BLaER1 treated with 17β-estradiol and CSF1 and Interleukin-3, amounts not matched to agents 10 nM and 100 nM (cell line): ENCODE measurements around the gene SLC35F1.

ENCODE experiments used
- H3K27ac ChIP-seq, 11 experiments: shearing (Covaris generic); formaldehyde crosslinking; 2 replicates each; pipeline ENCODE4 v1.8.1; 2022
- H3K27me3 ChIP-seq, 11 experiments: shearing (Covaris generic); formaldehyde crosslinking; 2 replicates each; pipeline ENCODE4 v1.8.1; 2022
- H3K36me3 ChIP-seq, 11 experiments: shearing (Covaris generic); formaldehyde crosslinking; 2 replicates each; pipeline ENCODE4 v1.8.1; 2022
- H3K4me1 ChIP-seq, 10 experiments: shearing (Covaris generic); formaldehyde crosslinking; 2 replicates each; pipeline ENCODE4 v1.8.1; 2022
- H3K4me2 ChIP-seq, 11 experiments: shearing (Covaris generic); formaldehyde crosslinking; 2 replicates each; pipeline ENCODE4 v1.8.1; 2022
- H3K4me3 ChIP-seq, 10 experiments: shearing (Covaris generic); formaldehyde crosslinking; 2 replicates each; pipeline ENCODE4 v1.8.1; 2022
- H3K9ac ChIP-seq, 11 experiments: shearing (Covaris generic); formaldehyde crosslinking; 2 replicates each; pipeline ENCODE4 v1.8.1; 2022
- H3K9me3 ChIP-seq, 11 experiments: shearing (Covaris generic); formaldehyde crosslinking; replicated peaks in 1 of 11; 2 replicates each; pipeline ENCODE4 v1.8.1; 2022
- H4K20me1 ChIP-seq, 11 experiments: shearing (Covaris generic); formaldehyde crosslinking; 2 replicates each; pipeline ENCODE4 v1.8.1; 2022
- Cebpa-rat ChIP-seq, 11 experiments: shearing (Covaris generic); IDR thresholded peaks; 2 replicates each; pipeline ENCODE4 v1.8.1; 2022

SLC35F1 gene

DNA sequence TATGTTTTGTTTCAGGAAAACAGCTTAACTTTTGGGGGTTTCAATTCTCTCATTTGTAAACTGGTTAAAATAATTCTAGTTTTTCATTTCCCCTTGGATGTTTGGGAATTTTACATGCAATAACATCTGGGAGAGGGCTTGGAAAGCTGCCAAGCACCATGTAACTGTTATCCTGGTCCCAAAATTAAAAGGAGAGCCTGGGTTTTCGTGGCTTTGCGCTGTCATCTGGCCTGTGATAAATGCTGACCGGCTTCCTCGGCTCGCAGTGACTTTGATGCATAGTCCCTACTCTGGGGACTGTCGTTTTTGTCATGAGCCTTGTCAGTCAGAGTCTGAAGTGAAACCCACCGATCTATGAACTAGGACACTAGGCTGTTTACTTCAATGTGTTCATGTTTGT is 12.2 kb downstream of the SLC35F1 start:
- H3K4me3 ChIP-seq, result no peak overlapping the region
- H3K36me3 ChIP-seq, result no peaks in the 10 kb centered on the region
- H3K4me2 ChIP-seq, result no peak overlapping the region
- H3K9me3 ChIP-seq, result 0 out of 22 replicates have a peak, but pooled peaks cover 0 to 5% (median 0%) of the 10 kb centered on the region in 11 experiments
- no peaks in the 10 kb centered on the region for H3K4me1 ChIP-seq
- H3K27me3 ChIP-seq, result no peaks in the 10 kb centered on the region
- TF ChIP-seq Cebpa-rat (IDR thresholded peaks at IDR 0.05), result no peak
- no peaks in the 10 kb centered on the region for H4K20me1 ChIP-seq
- no peak overlapping the region for H3K9ac ChIP-seq
- no peak overlapping the region for H3K27ac ChIP-seq

DNA sequence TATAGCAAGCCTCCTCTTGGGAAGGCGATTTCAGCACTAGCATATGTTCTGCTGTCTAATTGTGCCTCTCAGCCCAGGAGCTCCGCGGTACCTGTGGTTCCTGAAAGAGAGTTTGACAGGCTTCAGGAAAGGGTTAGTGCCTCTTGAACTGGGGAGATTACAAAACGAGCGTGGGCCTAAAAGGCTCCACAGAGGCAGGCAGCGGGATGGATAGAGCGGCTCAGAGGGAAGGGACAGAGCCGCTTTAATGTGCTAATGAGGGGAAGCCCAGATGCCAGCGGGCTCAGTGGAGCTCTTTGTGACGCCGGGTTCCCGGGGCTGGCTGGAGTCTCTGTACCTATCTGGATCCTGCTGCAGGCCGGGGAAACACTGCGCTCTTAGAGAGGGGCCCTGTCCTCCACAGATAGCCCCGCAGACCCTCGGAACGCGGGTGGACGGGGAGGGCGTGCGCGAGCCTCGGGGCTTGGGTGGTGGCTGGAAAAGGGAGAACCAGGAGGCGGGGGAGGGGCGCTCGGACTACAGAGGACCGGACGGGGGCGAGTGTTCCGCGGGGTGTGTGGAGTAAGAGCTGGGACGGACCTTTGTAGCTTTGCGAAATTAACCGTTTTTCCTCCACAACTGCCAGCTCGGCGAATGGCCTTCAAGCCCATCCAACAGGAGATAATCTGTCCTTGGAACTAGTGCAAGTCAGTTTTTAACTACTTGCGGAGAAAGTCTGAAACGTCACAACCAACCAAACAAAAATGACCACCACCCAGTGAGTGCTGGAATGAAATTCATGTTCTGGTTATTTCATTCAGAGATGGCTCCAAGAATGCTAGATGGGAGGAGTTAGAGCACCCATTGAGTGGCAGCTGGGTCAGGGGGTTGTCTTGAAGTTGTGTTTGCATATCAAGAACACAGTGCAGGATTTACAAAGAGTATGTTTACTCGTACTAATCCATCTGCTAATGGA is 13.0 kb downstream of the SLC35F1 start:
- Histone ChIP-seq H3K4me2 (no peak overlapping the region), H3K9me3 (0 out of 22 replicates have a peak, but pooled peaks cover 0 to 5% (median 0%) of the 10 kb centered on the region in 11 experiments), H3K4me3 (no peak overlapping the region), H4K20me1 (no peaks in the 10 kb centered on the region), H3K36me3 (no peaks in the 10 kb centered on the region), H3K4me1 (no peaks in the 10 kb centered on the region), H3K27ac (no peak overlapping the region), H3K9ac (no peak overlapping the region), H3K27me3 (no peaks in the 10 kb centered on the region)
- TF ChIP-seq Cebpa-rat (IDR thresholded peaks at IDR 0.05), result no peak

- TF ChIP-seq Cebpa-rat (IDR thresholded peaks at IDR 0.05), result no peak
- Histone ChIP-seq H4K20me1 (no peaks in the 10 kb centered on the region), H3K9me3 (peaks cover 25 to 42% (median 33%) of the 10 kb centered on the region in 11 experiments), H3K9ac (no peak overlapping the region), H3K4me1 (no peaks in the 10 kb centered on the region), H3K27me3 (no peaks in the 10 kb centered on the region), H3K27ac (no peak overlapping the region), H3K36me3 (peaks cover 0 to 4% (median 0%) of the 10 kb centered on the region in 11 experiments; a peak in 1 of 22 replicates), H3K4me3 (no peak overlapping the region), H3K4me2 (no peak overlapping the region)
Measured at GRCh38 chr6:117924690-117925089, 17.6 kb downstream of the SLC35F1 start.

- peaks cover 0 to 4% (median 0%) of the 10 kb centered on the region in 11 experiments; a peak in 1 of 22 replicates for H3K36me3 ChIP-seq
Measured at GRCh38 chr6:117927866-117928265, 20.8 kb downstream of the SLC35F1 start.

GRCh38 chr6:117928833-117929232 is 21.8 kb downstream of the SLC35F1 start:
- no peak for TF ChIP-seq Cebpa-rat (IDR thresholded peaks at IDR 0.05)
- H3K4me3 ChIP-seq, result no peak overlapping the region
- H3K27me3 ChIP-seq, result no peaks in the 10 kb centered on the region
- no peaks in the 10 kb centered on the region for H3K4me1 ChIP-seq
- no peak overlapping the region for H3K9ac ChIP-seq
- H3K4me2 ChIP-seq, result no peak overlapping the region
- H3K9me3 ChIP-seq, result peaks cover 35 to 54% (median 40%) of the 10 kb centered on the region in 11 experiments
- H3K27ac ChIP-seq, result no peak overlapping the region
- H3K36me3 ChIP-seq, result peaks cover 0 to 4% (median 0%) of the 10 kb centered on the region in 11 experiments; a peak in 1 of 22 replicates
- no peaks in the 10 kb centered on the region for H4K20me1 ChIP-seq

More at GRCh38 chr6:117927866-117928265, 20.8 kb downstream of the SLC35F1 start:
- H3K27me3 ChIP-seq, result no peaks in the 10 kb centered on the region
- H3K9ac ChIP-seq, result no peak overlapping the region
- TF ChIP-seq Cebpa-rat (IDR thresholded peaks at IDR 0.05), result no peak
- H3K4me3 ChIP-seq, result no peak overlapping the region; a peak in 1 of 20 replicates
- H3K9me3 ChIP-seq, result peaks cover 35 to 54% (median 40%) of the 10 kb centered on the region in 11 experiments
- no peak overlapping the region for H3K27ac ChIP-seq
- H4K20me1 ChIP-seq, result no peaks in the 10 kb centered on the region
- no peak overlapping the region for H3K4me2 ChIP-seq
- no peaks in the 10 kb centered on the region for H3K4me1 ChIP-seq

DNA sequence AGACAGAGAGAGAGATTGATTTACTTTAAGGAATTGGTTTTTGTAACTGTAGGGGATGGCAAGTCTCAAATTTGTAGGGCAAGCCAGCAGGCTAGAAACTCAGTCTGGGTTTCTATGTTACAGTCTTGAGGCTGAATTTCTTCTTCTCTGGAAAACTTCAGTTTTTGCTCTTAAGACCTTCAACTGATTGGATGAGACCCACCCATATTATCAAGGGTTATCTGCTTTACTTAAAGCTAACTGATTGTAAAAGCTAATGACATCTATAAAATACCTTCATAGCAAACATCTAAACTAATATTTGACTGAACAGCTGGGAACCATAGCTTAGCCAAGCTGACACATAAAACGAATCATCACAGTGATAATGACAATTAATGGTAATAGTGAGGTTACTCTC is 22.4 kb downstream of the SLC35F1 start:
- no peak for TF ChIP-seq Cebpa-rat (IDR thresholded peaks at IDR 0.05)
- Histone ChIP-seq H3K27ac (no peak overlapping the region), H3K27me3 (no peaks in the 10 kb centered on the region), H3K9me3 (peaks cover 35 to 54% (median 40%) of the 10 kb centered on the region in 11 experiments), H3K4me1 (no peaks in the 10 kb centered on the region), H3K9ac (no peak overlapping the region), H3K4me3 (no peak overlapping the region), H3K4me2 (no peak overlapping the region), H4K20me1 (no peaks in the 10 kb centered on the region), H3K36me3 (peaks cover 0 to 4% (median 0%) of the 10 kb centered on the region in 11 experiments; a peak in 1 of 22 replicates)

DNA sequence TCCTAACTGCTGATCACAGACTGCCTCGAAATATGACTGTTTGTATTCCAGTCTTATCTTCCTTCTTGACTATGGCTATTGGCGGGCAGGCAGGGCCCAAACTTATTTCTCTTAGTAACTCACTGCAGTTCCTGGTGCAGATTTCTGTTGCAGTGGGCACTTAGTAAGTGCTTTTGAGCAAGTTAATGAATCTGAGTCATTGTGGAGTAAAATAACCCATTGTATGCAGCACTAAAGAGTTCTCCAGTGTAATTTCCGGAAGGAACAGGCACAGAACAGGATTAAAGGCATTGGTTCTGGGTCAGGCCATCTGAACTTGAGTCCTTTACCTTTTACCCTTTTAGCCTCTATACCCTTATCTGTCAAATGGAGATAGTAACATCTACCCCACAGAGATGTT is 23.6 kb downstream of the SLC35F1 start:
- TF ChIP-seq Cebpa-rat (IDR thresholded peaks at IDR 0.05), result no peak
- Histone ChIP-seq H4K20me1 (no peaks in the 10 kb centered on the region), H3K9ac (no peak overlapping the region), H3K9me3 (peaks cover 35 to 51% (median 40%) of the 10 kb centered on the region in 11 experiments), H3K4me3 (no peak overlapping the region), H3K4me2 (no peak overlapping the region), H3K4me1 (no peaks in the 10 kb centered on the region), H3K36me3 (peaks cover 0 to 4% (median 0%) of the 10 kb centered on the region in 11 experiments; a peak in 1 of 22 replicates), H3K27ac (no peak overlapping the region), H3K27me3 (no peaks in the 10 kb centered on the region)

- H4K20me1 ChIP-seq, result no peaks in the 10 kb centered on the region
- H3K27ac ChIP-seq, result no peak overlapping the region
- H3K27me3 ChIP-seq, result no peaks in the 10 kb centered on the region
- H3K9me3 ChIP-seq, result peaks cover 32 to 39% (median 36%) of the 10 kb centered on the region in 11 experiments
- TF ChIP-seq Cebpa-rat (IDR thresholded peaks at IDR 0.05), result no peak
- H3K4me1 ChIP-seq, result no peaks in the 10 kb centered on the region
- no peak overlapping the region for H3K9ac ChIP-seq
- no peak overlapping the region for H3K4me3 ChIP-seq
- no peak overlapping the region for H3K4me2 ChIP-seq
- peaks cover 0 to 4% (median 0%) of the 10 kb centered on the region in 11 experiments; a peak in 1 of 22 replicates for H3K36me3 ChIP-seq
Measured at GRCh38 chr6:117932001-117932400, 24.9 kb downstream of the SLC35F1 start.

DNA sequence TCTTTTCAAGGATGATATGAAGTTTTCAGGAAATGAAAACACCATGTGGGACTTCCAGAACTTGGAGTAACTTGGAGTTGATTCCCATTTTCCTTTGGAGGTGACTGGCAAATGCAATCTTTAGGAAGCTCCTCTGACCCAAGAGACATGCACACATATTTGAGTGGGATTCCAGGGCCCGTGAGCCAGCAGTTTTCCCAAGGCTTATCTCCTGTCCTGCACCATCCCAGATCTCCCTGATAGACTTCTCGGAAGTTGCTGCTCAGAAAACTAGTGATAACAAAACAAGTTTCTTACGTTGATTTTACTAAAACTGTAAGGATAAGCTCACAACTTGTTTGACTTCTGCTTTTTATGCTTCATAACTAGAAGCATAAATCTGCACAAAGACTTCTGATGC is 25.6 kb downstream of the SLC35F1 start:
- H3K4me3 ChIP-seq, result no peak overlapping the region
- no peaks in the 10 kb centered on the region for H3K27me3 ChIP-seq
- no peak overlapping the region for H3K27ac ChIP-seq
- H3K36me3 ChIP-seq, result no peaks in the 10 kb centered on the region; a peak in 1 of 22 replicates
- peaks cover 26 to 32% (median 31%) of the 10 kb centered on the region in 11 experiments for H3K9me3 ChIP-seq
- no peak for TF ChIP-seq Cebpa-rat (IDR thresholded peaks at IDR 0.05)
- H4K20me1 ChIP-seq, result no peaks in the 10 kb centered on the region
- no peak overlapping the region for H3K4me2 ChIP-seq
- no peak overlapping the region for H3K9ac ChIP-seq
- H3K4me1 ChIP-seq, result no peaks in the 10 kb centered on the region
